HG02885 (cell line): Measurements from ENCODE around the gene IQGAP2.

ENCODE experiments used
- ATAC-seq: cut with Tn5 transposase; IDR thresholded peaks from one replicate; pipeline ENCODE4 v1.9.1; 2021; ENCODE audit warnings: mild to moderate bottlenecking; ENCODE audit not compliant: unreplicated experiment, poor library complexity

The IQGAP2 gene

DNA sequence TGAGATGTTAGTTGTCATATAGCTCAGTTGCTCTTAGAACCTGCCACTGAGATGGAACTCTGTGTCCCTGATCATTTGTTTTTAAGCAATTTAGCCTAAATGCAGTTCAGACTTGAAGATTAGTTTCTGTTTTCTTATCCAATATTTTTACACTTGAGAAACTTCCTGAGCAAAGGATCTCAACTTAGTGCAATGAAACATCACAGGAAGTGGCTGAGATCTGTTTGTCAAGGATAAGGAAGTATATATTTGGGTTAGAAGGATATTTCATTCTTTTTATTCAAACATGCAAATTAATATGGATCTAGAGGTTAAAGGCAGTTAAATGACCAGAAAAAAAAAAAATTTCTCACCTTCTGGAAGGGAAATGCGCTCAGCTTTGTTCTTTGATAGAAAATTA, 293.2 kb downstream of the IQGAP2 start:
- ATAC-seq, result no peak

DNA sequence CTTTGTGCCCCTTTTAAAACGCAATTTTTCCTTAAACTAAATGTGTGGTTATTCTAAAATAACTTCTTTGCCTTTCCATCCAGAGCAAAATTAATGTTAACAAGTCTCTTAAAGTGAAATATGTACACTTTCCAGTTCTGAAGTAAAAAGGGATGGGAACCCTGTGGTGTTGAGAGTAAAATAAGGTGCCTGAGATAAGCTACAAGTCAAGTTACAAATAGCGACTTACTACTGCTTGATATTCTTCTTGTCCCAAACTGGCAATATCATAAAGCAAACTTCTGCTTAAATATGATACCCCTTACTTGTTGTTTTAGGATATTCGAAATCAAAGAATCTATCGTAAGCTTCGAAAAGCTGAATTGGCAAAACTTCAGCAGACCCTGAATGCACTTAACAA, 294.6 kb downstream of the IQGAP2 start:
- no peak for ATAC-seq

DNA sequence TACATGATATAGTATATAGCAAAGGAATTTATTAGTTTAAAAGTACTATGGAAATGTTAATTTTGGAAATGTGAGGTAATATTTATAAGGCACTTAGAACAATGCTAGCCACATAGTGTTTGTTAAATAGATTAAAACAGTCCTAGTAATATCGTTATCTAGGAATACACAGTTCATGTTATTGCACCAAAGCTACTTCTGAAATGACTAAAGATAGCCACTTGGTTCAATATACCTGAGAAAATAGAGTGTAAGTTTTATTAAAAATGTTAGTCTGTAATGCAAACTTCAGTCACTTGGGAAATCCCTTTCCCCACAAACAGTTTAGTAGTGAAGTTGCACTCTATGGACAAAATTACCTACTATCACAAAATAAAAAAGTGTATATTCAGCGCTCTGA, 297.5 kb downstream of the IQGAP2 start:
- ATAC-seq, result no peak

DNA sequence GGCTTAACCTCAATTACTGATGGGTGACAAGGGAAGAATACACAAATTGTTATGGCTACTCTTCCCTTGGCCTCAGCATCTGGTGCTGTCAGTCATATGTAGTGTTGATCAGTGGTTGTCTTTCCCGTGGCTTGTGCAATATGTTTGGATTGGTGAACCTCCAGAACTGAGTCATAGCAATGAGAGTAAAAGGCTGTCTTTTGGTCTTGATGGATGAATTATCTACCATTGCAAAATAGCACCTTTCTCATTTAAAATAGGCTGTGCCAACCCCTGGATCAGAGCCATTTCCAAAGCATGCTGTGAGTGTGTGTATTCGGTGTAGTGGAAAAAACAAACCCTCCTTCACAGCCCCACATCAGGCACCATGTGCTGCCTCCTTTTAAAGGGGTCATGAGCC, 298.2 kb downstream of the IQGAP2 start:
- no peak for ATAC-seq

DNA sequence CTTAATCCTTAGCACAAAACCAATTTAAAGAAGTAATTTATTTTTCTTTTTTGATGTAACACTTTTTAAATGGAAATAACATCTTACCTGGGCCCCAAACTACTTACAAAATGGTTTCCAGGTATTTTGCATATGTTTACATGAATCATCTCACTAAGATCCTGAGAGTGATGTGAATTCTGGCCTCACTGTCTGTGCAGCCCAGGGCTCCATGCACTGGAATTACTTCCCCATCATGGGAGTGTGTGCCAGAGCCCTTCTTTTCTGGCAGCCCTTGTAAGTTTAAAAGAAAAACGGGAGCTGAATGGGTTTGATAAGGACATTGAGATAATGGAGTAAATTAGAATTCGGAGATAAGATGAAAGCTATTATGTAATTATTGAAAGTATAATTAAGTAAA, 300.6 kb downstream of the IQGAP2 start:
- no peak for ATAC-seq

DNA sequence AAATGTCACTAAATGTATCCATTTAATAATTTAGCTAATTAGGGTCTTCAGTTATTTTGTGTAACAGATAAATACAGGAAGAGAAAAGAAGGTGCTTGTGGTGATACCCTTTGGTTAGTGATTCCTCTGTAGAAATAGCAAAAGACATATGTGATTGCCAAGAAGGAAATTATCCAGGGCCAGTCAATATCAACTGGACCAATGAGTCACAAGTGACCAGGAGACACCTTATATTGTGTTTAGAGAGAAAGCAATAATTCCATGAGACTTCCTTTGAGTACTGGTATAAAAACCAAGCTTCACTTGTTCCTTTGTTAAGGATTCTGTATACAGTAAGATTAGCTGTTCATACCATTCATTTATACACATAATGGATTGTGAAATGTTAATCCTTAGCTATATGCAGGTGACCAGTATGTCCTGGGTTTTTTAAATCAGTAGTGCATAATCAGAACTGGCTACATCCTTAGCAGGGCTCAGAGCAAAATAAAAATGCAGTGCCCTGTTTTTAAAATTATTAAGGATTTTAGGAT, 301.1 kb downstream of the IQGAP2 start:
- ATAC-seq, result no peak

DNA sequence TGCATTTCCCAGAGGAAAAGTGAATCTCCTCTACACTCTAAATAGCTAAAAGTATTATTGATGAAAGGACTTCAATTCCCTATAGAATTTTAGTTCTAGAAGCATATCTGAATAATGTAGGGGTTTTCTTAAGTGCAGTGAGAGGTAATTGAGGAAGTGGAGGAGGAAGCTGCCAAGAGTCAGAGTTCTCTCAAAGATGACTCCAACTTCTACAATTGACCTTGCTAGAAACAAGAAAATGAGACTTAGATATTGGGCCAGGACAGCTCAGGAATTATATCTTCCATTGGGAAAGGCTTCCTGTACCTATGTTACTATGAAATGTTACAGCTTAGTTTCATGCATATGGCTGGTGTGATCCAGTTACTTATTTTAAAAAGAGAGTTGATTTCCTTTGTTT, 302.5 kb downstream of the IQGAP2 start:
- ATAC-seq, result no peak

DNA sequence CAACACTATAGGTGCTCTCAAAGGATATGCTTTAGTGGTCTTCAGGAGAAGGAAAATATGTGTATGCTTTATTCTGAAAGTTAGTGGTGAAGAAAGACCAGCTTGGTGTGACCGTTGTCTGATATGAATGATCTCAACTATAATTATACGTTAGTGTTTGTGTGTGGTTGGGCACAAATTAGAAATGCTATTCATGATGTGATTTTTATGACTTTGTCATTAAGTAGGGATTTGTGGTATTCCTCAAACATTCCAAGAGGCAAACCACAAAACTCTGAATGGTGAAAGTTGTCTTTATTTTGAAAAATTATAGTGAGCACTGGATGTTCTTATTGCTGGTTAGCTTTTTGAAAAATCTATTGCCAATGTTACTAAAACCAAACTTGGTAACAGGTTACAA, 306.7 kb downstream of the IQGAP2 start:
- ATAC-seq, result no peak

DNA sequence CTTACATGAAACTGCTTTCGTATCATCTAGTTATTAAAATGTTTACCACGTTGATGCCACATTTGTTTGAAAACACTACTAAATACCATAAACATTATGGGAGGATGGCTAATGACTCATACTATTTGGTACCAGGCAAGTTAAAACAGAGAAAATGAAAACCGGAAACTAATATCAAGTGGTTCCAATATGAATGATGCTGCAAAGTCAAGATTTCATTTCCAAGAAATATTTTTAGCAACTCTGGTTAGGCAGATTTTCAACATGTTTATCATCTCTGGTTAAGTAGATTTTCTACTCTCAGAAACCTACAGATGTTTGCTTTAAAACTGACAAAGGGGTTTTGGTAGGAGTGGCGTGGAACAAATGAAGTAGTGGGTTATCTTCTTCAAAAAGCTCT, 307.9 kb downstream of the IQGAP2 start:
- peak; percentile 56 for ATAC-seq

DNA sequence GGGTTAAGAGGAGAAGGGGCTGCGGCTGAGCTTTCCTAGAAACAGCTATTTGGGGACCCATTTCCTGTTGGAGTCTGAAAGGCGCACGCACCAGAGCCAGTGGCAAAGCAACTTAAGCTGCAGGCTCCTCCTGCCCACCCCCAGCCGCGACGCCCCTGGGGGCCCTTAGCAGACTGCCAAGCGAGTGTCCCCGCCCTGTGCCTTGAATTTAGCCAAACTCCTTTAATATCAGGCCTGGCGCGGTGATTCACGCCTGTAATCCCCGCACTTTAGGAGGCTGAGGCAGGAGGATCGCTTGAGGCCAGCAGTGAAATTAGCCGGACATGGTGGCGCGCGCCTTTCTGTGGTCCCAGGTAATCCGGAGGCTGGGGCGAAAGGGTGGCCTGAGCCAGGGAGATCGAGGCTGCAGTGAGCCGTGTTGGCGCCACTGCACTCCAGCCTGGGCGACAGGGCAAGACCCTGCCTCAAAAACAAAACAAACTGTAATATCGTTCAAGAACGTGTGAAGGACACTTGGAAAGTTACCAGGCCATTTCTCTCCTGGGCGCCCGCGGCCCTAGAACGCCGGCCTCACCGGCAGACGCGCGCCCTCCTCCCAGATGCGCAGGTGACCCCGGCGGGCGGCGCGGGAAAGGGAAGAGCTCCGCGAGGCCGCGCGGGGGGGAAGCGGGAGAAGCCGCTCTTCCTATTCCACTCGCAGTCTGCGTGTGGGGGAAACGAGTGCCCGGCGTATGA, 311.8 kb downstream of the IQGAP2 start:
- no peak for ATAC-seq

DNA sequence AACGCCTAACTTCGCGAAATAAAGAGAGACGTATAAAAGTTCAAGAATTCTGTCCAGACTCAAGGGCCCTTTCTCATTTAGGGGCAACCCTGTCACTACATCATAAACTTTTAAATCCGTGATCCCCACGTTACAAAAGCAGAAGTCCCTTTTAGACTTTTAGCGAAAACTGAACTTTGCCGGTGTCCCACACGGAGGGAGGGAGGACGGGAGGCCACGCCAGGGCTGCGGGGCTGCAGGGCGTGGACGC, 312.3 kb downstream of the IQGAP2 start:
- peak; percentile 17 for ATAC-seq

DNA sequence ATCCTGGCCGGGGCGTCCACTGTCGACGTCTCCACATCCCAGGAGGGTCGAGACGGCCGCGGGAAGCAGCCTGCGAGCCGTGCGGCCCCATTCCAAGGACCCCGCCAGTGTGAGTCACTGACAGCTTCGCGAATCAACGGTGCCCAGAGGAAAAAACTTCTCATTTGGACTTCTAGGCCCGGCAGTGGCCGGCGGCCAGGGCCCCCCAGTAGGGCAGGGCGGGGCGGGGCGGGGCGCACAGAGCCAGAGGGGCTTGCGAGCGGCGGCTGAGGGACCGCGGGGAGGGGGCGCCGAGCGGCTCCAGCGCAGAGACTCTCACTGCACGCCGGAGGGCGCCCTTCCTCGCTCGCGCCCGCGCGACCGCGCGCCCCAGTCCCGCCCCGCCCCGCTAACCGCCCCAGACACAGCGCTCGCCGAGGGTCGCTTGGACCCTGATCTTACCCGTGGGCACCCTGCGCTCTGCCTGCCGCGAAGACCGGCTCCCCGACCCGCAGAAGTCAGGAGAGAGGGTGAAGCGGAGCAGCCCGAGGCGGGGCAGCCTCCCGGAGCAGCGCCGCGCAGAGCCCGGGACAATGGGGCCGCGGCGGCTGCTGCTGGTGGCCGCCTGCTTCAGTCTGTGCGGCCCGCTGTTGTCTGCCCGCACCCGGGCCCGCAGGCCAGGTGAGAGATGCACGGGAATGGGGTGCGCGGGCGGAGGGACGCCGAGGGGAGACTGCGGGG, 312.8 kb downstream of the IQGAP2 start, which contains the start of gene F2R:
TSS of gene F2R (plus strand) at position 391 of the 720 bp plus-strand sequence. CDS start at position 573, 182 bp downstream.
- ATAC-seq, result peak; percentile 75

DNA sequence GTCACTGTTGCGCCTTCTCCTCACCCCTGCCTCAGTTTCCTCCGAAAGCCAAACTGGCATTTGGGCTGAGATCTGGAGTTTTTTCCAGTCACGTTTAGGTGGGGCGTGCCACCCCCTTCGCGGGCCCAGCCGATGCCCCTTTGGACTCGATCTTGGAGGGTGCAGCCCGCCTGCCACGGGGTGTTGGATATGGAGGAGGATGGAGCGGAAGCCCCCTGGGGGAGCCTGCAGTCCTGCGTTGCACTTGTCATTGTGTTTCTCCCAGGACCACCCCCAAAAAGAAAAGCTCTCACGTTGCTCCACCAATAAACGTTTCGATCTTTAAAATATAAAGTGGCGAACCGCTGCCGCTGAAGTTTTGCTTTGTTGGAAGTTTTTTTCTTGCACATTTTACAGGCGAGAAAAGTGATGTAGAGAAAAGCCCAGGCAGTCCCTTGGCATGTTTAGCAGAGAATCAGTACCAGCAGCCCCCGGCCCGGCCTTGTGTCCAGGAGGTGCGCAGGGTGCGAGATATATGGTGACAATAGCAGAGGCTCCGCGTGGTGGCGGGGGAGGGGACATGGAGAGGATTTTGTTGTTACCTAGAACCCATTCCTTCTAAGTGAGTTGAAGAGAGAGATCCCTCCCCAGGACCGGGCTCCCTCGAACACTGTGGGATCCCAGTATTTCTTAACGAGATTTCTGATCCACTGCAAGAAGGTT, 313.5 kb downstream of the IQGAP2 start:
- no peak for ATAC-seq

DNA sequence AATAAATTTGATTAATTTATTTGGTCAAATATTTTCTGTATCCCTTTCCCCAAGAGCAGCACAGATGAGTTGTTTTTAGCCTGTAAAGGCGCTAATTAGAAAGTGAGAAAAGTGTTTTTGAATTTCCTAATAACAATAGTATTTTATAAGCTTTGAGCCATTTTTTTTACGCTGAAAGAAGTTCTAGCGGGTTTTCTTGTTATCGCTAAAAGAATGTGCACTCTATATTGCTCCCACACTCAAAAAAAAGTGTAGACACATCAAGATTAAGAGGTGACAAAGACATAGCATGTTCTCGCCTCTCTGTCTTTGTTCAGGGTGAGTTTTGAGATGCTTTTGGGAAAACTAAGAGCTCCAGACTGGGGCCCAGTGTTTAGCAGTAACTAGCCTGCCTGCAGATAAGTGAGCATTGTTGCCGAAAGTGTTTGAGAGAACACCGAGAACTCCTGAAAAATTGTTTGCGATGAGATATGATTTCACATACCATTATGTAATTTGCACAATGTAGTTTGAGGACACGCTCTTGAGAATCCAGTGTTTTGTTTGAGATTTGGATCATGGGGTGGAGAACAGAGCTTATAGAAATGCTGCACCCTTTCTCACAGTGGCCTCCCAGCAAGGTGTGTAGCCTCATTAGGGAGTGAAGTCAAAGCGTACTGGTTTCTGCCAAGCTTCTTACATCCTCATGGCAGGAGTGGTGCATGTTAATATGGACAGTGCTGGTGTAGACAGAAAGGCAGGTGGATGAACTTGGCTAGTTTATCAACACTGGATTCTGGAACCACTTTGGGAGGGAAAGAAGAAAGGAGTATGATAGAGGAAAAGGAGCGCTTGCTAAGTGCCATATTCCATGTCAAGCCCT, 314.4 kb downstream of the IQGAP2 start:
- ATAC-seq, result no peak

DNA sequence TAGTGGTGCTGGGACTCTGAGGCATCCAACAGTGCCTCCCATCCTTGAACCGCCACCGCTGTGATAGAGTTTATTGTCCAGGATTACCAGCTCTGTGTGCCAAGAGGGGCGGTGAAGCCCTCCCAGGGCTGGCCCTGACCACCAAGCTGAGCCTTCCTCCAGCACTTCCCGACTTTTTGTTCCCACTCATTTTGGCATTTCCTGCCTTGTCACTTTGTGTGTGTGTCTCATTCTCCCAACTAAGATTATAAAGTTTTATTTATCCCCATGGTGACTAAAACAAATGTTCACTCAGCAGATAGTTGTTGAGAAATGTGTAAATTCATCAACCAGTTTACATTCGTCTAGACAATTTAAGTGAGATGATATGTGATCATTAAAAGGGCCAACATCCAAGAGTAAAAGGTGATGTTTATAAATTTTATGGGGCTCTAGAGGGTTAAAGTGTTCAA, 315.3 kb downstream of the IQGAP2 start:
- ATAC-seq, result no peak

DNA sequence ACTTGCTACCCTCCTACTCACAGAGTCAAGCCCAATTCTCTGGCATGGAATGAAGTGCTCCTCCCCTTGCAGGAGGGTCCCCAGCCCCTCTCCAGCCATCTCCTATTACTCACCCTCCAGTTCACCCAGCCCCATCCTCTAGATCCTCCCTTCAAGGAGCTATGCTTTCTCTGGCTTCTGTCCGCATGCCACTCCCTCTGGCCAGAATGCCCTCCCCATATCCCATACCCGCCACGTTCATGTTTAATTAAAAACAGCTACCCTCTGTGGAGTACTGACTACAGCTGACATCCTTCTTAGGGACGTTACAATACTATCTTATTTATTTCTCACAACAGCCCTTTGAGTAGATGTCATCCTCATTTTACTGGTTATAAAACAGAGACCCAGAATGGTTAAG, 315.8 kb downstream of the IQGAP2 start:
- no peak for ATAC-seq

DNA sequence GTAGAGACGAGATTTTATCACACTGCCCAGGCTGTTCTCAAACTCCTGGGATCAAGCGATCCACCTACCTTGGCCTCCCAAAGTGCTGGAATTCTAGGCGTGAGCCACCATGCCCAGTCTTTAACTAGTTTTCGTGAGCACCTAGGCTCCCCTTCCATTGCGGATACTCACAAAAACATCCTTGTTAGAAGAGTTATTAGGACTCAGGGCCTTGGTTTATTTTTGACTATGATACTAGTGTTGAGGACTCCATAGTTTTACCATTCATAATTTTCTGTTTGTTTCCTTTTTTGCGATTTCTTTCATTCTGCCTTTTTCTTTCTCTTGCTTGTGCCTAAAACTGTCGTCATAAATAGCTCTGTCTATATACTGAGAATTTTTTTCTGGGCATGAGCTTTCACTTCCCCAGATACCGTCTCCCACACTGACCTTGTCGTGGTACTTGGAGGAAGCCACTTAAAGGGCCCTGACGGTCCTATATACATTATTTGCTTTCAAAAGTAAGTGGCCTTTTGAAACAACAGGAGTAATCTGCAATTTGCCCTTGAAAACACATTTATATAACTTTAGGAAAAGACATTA, 318.0 kb downstream of the IQGAP2 start:
- ATAC-seq, result peak; percentile 97

DNA sequence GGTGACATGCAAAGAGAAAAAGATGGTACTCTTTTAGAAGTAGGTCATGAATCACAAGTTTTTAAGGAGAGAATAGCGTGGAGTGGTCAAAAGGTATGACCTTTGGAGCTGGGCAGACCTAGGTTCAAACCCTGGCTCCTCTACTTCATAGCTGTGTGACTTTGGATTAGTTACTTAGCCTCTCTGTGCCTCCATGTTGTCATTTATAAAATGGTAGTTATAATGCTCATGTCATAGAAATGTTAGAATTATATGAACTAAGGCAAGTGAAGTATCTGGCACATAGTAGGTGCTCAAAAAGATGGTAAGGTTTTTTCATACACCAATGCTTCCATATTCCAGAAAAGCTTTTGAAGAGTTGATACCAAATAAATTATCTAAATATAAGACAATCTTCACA, 320.2 kb downstream of the IQGAP2 start:
- ATAC-seq, result no peak

DNA sequence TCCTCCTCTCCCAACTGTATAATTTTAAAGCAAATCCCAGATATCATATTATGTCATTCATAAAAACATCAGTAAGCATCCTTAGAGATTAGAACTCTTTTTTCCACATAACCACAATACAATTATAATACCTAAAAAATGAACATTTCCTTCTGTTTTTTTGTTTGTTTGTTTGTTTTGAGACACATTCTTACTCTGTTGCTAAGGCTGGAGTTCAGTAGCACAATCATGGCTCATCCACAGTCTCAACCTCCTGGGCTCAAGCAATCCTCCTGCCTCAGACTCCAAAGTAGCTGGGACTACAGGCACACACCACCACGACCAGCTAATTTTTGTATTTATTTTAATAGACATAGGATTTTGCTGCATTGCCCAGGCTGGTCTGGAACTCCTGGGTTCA, 320.8 kb downstream of the IQGAP2 start:
- no peak for ATAC-seq

DNA sequence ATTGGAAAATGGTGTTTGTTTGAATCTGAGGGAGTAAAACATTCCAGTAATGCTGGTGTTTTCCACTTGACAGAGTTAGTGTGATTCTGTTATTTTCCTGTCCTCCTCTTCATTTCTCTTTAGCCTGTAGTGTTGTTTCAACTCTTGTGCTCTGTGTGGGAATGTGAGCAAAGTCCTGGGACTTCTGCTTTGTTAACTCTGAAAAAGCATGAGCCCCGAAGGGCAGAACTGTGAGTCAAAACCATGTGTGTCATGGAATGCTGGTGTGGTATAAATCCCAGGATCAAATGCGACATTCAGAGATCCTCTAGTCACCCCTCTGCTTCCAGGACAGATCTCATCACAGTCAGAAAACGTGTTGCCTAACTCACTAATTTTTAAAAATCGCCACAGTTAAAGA, 321.8 kb downstream of the IQGAP2 start:
- no peak for ATAC-seq
